Upper lobe of left lung (tissue), 6 donors: ENCODE results near the gene CCDC39. TPM values are rescaled to one million over a fixed set of nuclear protein-coding genes. Genes with fewer than 3 reads are reported as not detected.

Experiments used
- ATAC-seq, 2 donors: fragments of 200-7000 bp; cut with Tn5 transposase; one replicate each; pipeline ENCODE4 v1.9.1; 2022; ENCODE audit warnings: mild to moderate bottlenecking in 2 of 2, moderate library complexity in 2 of 2; ENCODE audit not compliant: low FRiP score in 2 of 2
- DNase-seq, 2 donors: peaks; one replicate each; pipeline ENCODE4 v3.0.0-alpha.2; 2019 to 2020
- H3K27ac ChIP-seq, 4 donors: fragments of 200-600 bp; sonication (generic); one replicate each; pipeline ENCODE4 v1.5.1; 2016 to 2019
- H3K27me3 ChIP-seq, 4 donors: fragments of 200-600 bp; sonication (generic); one replicate each; pipeline ENCODE4 v1.5.1; 2017 to 2019
- H3K36me3 ChIP-seq, 4 donors: fragments of 200-600 bp; sonication (generic); one replicate each; pipeline ENCODE4 v1.5.1; 2016 to 2019
- H3K4me1 ChIP-seq, 4 donors: fragments of 200-600 bp; sonication (generic); one replicate each; pipeline ENCODE4 v1.5.1; 2018 to 2019
- H3K4me3 ChIP-seq, 4 donors: fragments of 200-600 bp; sonication (generic); one replicate each; pipeline ENCODE4 v1.5.1; 2017 to 2019; ENCODE audit warnings: mild to moderate bottlenecking in 2 of 4, moderate library complexity in 1 of 4
- H3K9me3 ChIP-seq, 4 donors: fragments of 200-600 bp; sonication (generic); one replicate each; pipeline ENCODE4 v1.5.1; 2018 to 2019
- CTCF ChIP-seq, 6 experiments: fragments of 450-650 bp in 4 of 6; fragments of 200-600 bp in 2 of 6; sonication (generic) in 2 of 6; IDR thresholded peaks; one replicate each; pipeline ENCODE4 v1.5.1; 2016 to 2019; ENCODE audit warnings: antibody characterized with exemption in 6 of 6
- EP300 ChIP-seq, 4 donors: sonication (generic); formaldehyde crosslinking; IDR thresholded peaks; one replicate each; pipeline ENCODE4 v1.5.1; 2017; ENCODE audit warnings: antibody characterized with exemption in 4 of 4, control low read depth in 2 of 4
- POLR2A ChIP-seq, 4 donors: fragments of 450-650 bp; IDR thresholded peaks; one replicate each; pipeline ENCODE4 v1.5.1; 2016 to 2017; ENCODE audit warnings: antibody characterized with exemption in 4 of 4, mild to moderate bottlenecking in 2 of 4
- POLR2AphosphoS5 ChIP-seq, 2 donors: sonication (generic); formaldehyde crosslinking; IDR thresholded peaks; one replicate each; pipeline ENCODE4 v1.5.1; 2017; ENCODE audit warnings: antibody characterized with exemption in 2 of 2
- WGBS, 2 donors: methylation state at CpG; one replicate each; pipeline ENCODE4 v1.1.5; 2017 to 2018; 5-methylcytosine and 5-hydroxymethylcytosine counted together
- total RNA-seq, 6 donors: library from RNA; depleted of rRNA in 4 of 6; stranded (reverse); fragments of >200 nt in 4 of 6; gene quantifications; one replicate each; pipeline versions ENCODE4 v1.1.0 to v1.2.1, GENCODE V29; 2016 to 2021
- donor health status: DM: no; HTN: no; CAD: no; lungs with moderate emphysema.
- donor health status: DM: no; HTN: yes; CAD: no; lungs with severe emphysema.

The CCDC39 gene
- total RNA-seq, 6 donors from 2014 or later = 0.34 to 18.2 (median 1.5) TPM

DNA sequence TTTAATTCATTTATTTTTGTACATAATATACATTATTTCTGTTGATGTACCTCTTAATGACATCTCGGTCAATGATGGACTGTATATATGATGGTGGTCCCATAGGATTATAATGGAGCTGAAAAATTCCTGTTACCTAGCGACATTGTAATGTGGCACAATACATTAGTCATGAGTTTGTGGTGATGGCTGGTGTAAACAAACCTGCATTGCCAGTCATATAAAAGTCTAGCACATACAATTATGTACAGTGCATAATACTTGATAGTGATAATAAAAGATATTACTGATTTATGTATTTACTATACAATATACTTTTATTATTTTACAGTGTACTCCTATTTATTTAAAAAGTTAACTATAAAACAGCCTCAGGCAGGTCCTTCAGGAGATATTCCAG, 62.2 kb downstream of the CCDC39 start:
- Histone ChIP-seq H3K4me1 (no peaks in the 10 kb centered on the region), H3K4me3 (no peak overlapping the region), H3K27ac (no peak overlapping the region), H3K27me3 (no peaks in the 10 kb centered on the region), H3K9me3 (no peaks in the 10 kb centered on the region), H3K36me3 (peaks cover 0 to 12% (median 6%) of the 10 kb centered on the region in 4 donors)
- ATAC-seq (no peak), DNase-seq (no peak)
- WGBS, 2 donors = 93 to 97% methylated on average over 2 of the region's 2 CpGs
- TF ChIP-seq POLR2AphosphoS5 (IDR thresholded peaks at IDR 0.05) (no peak), POLR2A (IDR thresholded peaks at IDR 0.05) (no peak), CTCF (IDR thresholded peaks at IDR 0.05) (no peak), EP300 (IDR thresholded peaks at IDR 0.05) (no peak)

DNA sequence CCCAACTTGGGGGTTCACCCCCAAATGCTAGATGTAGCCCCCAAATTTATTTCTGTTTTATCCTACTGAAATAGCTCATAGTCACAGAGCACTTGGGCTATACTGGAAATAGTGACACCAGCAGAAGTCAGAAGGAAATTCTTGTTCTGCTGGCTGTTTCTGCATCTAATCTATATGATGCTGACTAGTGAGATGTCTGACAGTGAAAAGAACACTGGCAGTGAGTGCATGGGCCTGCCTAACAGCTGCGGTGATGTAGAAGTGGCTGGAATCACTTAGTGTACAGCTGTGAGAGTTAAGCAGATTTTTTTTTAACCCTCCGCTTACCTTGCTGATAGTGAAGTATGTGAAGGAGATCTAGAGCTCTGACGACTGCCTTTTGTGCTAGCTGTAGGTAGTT, 63.3 kb downstream of the CCDC39 start:
- H3K36me3 ChIP-seq = peaks cover 5 to 22% (median 16%) of the 10 kb centered on the region in 4 donors
- no peak overlapping the region for H3K27ac ChIP-seq
- no peak overlapping the region for H3K4me3 ChIP-seq
- TF ChIP-seq POLR2AphosphoS5 (IDR thresholded peaks at IDR 0.05) = no peak
- TF ChIP-seq EP300 (IDR thresholded peaks at IDR 0.05) = no peak
- TF ChIP-seq CTCF (IDR thresholded peaks at IDR 0.05) = no peak
- no peak for TF ChIP-seq POLR2A (IDR thresholded peaks at IDR 0.05)
- H3K4me1 ChIP-seq = no peaks in the 10 kb centered on the region
- no peak for ATAC-seq
- H3K27me3 ChIP-seq = no peaks in the 10 kb centered on the region
- WGBS, 2 donors = 74 to 76% methylated on average over 3 of the region's 3 CpGs
- no peak for DNase-seq
- H3K9me3 ChIP-seq = no peaks in the 10 kb centered on the region

DNA sequence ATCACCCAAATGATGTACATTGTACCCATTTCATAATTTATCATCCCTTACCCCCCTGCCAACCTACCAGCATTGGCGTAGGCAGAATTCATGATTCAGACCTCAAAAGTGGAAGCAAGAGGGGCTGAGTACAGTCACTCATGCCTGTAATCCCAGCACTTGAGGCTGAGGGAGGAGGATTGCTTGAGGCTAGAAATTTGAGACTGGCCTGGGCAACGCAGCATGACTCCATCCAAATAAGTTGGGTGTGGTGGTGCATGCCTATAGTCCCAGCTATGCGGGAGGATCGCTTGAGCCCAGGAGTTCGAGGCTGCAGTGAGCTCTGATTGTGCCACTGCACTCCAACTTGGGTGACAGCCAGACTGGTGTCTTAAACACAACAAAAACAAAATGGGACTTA, 66.9 kb downstream of the CCDC39 start:
- Histone ChIP-seq H3K4me3 (no peak overlapping the region), H3K27ac (no peak overlapping the region), H3K27me3 (no peaks in the 10 kb centered on the region), H3K4me1 (no peaks in the 10 kb centered on the region), H3K36me3 (peaks cover 21 to 58% (median 47%) of the 10 kb centered on the region in 4 donors), H3K9me3 (no peaks in the 10 kb centered on the region)
- TF ChIP-seq CTCF (IDR thresholded peaks at IDR 0.05) (no peak), EP300 (IDR thresholded peaks at IDR 0.05) (no peak), POLR2A (IDR thresholded peaks at IDR 0.05) (no peak), POLR2AphosphoS5 (IDR thresholded peaks at IDR 0.05) (no peak)
- 96 to 97% methylated on average over 5 of the region's 5 CpGs for WGBS, 2 donors
- ATAC-seq = no peak
- no peak for DNase-seq

GRCh38 chr3:180611006-180611405, 68.3 kb downstream of the CCDC39 start:
- ATAC-seq (no peak), DNase-seq (no peak)
- Histone ChIP-seq H3K36me3 (peaks cover 35 to 72% (median 60%) of the 10 kb centered on the region in 4 donors), H3K4me1 (no peaks in the 10 kb centered on the region), H3K9me3 (no peaks in the 10 kb centered on the region), H3K4me3 (no peak overlapping the region), H3K27me3 (no peaks in the 10 kb centered on the region), H3K27ac (no peak overlapping the region)
- WGBS, 2 donors = 96 to 98% methylated on average over 1 of the region's 1 CpG
- no peak for TF ChIP-seq EP300 (IDR thresholded peaks at IDR 0.05)
- TF ChIP-seq CTCF (IDR thresholded peaks at IDR 0.05) = no peak
- TF ChIP-seq POLR2A (IDR thresholded peaks at IDR 0.05) = no peak
- TF ChIP-seq POLR2AphosphoS5 (IDR thresholded peaks at IDR 0.05) = no peak
